GF-D8 (cell line): Measurements from ENCODE around the gene KLHDC3.

Experiments used
- DNase-seq: peaks from one replicate; lab custom pipeline; 2025; lab: John Stamatoyannopoulos, UW

The KLHDC3 gene

GRCh38 chr6:43013843-43014433 is at the start of gene KLHDC3, which contains the start of gene MEA1:
TSS of gene KLHDC3 (plus strand) at chr6:43014249. CDS start at chr6:43017193, 2,944 bp downstream.
TSS of gene MEA1 (minus strand) at chr6:43013946. CDS start at chr6:43013813, 133 bp downstream.
- peak; percentile 99 for DNase-seq

DNA sequence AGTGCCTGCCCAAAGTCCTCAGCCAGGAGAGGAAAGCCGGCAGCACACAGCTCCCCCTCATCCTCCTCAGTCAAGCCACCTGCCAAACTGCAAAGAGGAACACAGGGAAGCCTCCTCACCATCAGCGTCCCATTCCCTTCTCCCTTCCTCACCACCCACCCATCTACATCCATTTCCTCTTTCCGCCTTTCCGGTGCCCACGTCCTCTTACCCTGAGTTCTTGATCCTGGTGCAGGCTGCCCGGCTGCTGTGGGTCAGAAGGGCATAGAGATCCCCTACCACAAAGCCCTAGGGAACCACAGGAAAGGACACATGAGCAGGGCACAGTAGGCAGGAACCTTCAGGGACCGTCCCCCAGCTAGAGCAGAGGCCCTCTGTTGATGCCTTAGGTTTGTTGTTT is 47.5 kb upstream of the KLHDC3 start:
- no peak for DNase-seq

GRCh38 chr6:42967228-42967627 is 46.8 kb upstream of the KLHDC3 start:
- no peak for DNase-seq

DNA sequence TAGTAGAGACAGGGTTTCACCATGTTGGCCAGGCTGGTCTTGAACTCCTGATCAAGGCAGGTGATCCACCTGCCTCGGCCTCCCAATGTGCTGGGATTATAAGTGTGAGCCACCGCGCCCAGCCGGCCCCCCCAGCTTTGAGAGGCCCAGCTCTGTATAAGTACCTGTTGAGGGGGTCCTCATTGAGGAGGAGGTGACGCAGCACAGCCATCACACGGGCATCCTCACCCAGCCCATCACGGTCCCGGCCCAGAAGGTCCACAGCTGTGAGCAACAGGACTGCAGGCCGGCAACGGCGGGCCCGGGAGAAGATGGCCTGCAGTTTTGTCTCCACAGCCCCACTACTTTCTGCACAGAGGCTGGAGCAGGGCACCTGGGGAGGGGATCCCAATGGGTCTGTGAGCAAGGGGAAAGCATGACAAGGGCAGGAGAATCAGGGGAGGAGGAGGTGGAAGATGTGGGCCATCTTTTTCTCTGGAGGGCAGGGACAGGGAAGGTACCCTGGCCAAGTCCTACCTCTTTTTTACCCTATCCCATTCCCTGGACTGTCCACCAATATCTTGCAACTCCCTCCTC is 45.8 kb upstream of the KLHDC3 start:
- DNase-seq, result no peak

- DNase-seq, result no peak
These were observed 45.3 kb upstream of the KLHDC3 start for GRCh38 chr6:42968783-42969182.

DNA sequence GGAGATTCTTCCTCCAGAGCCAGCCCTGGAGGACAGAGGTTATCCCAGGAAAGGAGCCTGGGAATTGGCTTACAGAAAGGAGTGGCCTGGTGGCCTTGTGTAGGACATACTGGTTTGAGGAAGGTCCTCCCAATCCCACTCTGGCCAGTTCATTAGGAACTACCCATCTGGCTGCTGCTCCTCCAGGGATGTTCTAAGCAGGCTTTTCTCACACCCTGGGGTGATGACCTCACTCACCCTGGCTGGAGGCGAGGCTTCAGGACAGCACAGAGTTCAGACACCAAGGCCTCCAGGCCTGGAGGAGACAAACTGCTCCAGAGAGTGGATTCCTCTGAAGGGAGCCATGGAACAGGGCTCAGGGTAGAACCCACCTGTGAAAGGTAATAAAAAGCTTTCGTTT is 44.6 kb upstream of the KLHDC3 start:
- no peak for DNase-seq

- DNase-seq, result no peak
These were observed 44.1 kb upstream of the KLHDC3 start for GRCh38 chr6:42969934-42970333.

- no peak for DNase-seq
These were observed 43.0 kb upstream of the KLHDC3 start for GRCh38 chr6:42970871-42971612.

DNA sequence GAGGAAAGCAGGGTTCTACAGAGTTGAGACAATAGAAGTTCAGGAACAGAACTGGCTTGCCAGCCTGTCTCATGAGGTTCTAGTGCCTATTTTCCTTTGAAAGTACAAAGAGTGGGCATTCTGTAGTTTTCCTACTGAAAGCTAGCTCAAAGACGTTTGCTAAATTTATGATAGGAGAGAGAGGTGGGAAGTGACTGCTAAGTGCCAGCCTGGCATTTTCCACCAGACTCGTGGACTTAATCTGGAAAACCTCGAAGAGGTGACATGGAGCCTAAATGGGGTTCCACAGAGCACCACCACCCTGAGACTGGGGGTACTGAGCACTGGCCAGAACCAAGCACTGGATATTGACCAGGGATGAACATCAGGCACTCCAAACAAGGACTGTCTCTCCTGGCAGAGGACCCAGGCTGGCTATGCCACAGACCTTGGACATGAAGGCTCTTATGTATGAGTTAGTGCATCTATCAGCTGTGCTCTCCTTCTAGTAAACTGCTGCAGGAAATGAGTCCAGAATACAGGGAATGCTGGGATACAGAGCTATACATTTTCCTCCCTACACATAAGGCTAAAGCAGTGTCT is 42.2 kb upstream of the KLHDC3 start:
- DNase-seq, result no peak

GRCh38 chr6:42973926-42974325 is 40.1 kb upstream of the KLHDC3 start:
- DNase-seq, result no peak

- DNase-seq, result no peak
These were observed 39.0 kb upstream of the KLHDC3 start for GRCh38 chr6:42974919-42975505.

- no peak for DNase-seq
These were observed 35.6 kb upstream of the KLHDC3 start for GRCh38 chr6:42978487-42978838.

DNA sequence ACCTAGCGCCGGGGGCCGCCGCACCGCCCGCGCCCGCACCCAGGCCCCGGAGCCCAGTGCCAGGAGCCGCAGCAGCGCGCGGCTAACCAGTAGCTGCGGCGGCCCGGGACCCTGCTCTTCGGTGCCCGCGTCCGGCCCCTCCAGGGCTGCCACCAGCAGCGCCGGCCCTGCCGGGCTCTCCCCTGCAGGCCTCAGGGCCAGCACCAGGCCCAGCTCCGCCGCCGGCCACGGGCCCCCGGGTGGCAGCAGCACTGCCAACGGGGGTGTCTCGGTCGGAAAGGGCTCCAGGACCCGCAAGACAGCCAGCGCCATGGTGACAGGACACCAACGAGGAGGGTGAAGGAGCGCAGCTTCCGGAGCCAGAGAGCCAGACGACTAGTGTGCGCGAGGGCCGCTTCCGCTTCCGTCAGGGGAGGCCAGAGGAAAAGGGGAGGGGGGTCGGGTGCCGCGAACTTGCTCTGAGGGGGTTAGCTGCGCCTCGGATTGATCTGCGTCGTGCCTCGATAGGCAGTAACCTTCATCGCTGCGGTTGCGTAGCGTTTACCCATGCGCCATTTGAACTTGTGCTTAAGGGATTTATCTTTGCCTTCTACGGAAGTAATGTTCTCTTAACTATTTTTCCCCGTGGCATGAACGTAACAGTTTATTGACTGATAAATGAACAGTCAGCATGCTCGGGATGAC is 35.1 kb upstream of the KLHDC3 start, which contains the start of gene PEX6:
PEX6 (minus strand) TSS at position 343 of the 684 bp plus-strand sequence; CDS start at position 312, 31 bp downstream.
- DNase-seq, result peak; percentile 85

GRCh38 chr6:42979523-42980177 is 34.4 kb upstream of the KLHDC3 start:
- no peak for DNase-seq

GRCh38 chr6:42981836-42982235 is 32.2 kb upstream of the KLHDC3 start:
- DNase-seq, result no peak

DNA sequence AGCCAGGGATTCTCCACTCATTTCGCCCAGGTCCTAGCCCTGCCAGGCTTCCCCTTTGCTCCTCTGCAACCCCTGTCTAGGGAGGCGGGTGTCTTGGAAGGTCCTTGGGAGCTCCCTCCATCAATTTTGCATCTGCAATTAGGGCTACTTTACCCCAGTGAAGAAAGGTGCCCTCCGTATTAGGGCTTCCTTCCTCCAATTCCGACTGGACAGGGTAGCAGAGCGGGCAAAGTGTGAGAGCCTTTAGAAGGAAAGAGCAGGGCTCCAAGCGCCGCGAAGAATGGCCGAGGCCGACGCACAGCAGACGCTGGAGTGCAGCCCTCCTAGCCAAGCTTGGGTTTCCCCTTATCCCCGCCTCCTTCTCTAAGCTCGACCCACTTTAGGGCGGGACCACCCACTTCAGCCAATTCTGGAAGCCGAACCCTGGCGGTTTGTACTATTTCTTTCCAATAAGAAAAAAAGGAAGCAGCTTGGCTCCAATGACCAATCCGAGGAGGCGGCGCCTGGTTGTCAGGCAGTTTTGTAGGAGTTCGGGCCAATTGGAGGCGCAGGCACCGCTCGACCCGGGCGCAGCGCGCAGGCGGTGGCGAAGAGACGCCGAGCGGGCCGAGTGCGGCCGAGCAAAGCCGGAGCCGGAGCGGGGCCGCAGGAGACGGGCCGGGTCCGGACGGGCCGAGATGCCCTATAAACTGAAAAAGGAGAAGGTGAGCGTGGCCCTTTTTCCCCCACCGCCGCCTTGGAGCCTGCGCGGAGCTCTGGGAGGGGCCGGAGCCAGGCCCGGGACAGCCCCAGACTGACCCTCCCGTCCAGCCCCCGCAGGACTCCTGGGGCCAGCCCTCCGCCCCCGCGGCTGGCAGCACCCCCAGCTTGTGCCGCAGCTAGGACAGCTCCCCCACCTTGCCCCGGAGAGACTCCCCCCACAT is 29.8 kb upstream of the KLHDC3 start, which contains the start of gene PPP2R5D:
PPP2R5D (plus strand) TSS at position 570 of the 923 bp plus-strand sequence; CDS start at position 678, 108 bp downstream.
- DNase-seq, result peak; percentile 98

GRCh38 chr6:42984924-42985475 is 29.0 kb upstream of the KLHDC3 start:
- no peak for DNase-seq

DNA sequence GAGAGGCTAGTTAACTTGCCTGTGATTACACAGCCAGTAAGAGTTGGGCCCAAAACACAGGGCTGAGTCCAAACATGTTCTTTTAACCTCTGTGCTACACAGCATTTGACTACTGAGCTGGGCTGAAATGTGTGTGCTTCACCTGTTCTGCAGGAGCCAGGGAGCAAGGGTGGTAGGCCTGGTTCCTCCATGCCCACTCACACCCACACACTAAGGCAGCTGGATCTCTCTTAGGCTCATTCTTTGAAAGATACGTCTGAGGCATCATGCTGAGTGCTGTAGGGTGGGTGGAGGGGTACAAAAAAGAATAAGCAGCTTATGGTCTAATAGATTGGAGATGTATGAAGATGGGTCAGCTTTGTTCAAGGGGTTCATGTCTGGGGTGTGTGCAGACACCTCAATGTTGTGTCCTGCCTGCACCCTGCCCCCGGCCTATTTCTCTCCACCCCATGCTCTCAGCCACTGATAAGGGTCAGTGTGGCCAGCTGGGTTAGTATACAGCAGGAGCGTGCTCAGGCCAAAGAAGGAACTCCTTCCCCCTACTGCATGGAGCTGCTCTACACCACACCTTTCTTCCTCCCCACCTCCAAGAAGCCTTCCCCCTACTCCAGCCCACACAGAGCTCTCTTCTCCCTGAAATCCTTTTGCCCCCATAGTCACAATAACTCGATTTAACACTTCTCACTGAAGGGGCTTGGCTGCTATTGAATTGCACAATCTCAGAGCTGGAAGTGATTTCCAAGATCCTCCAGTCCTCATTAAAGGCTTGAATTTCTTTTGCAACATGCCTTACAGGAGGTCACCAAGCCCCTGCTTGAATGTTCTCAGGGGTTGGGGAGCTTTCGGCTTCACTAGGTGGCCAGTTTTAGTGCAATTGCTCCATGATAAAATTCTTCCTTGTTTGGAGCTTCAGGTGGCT is 26.3 kb upstream of the KLHDC3 start:
- no peak for DNase-seq
